HepG2 (cell line): Measurements from ENCODE around the gene MARCHF2. TPM values are rescaled to one million over a fixed set of nuclear protein-coding genes. Genes with fewer than 3 reads are reported as not detected.
A peak's percentile ranks its signal among the peaks of the same experiment; 100 is the strongest.

ENCODE experiments used
- ATAC-seq: fragments of 200-7000 bp; cut with Tn5 transposase; 3 replicates; pipeline ENCODE4 v1.9.1; 2020; ENCODE audit warnings: mild to moderate bottlenecking, moderate library complexity
- BruUV-seq: library from RNA; stranded (reverse); fragments of 400-500 nt; replicated peaks from 2 replicates; lab custom pipeline; 2021; lab: Mats Ljungman, UMichigan
- CTCF ChIA-PET: fragments of 300-600 bp; formaldehyde crosslinking; extraction: SDS; loops from one replicate; lab custom pipeline; 2021; ENCODE audit warnings: low total read pairs, inconsistent platforms, low intra/inter-chr PET ratio; lab: Yijun Ruan, JAX
- POLR2A ChIA-PET: fragments of 350-600 bp; sonication (Branson Sonifier 250); formaldehyde crosslinking; loops from one replicate; lab custom pipeline; 2020; ENCODE audit warnings: antibody characterized with exemption, inconsistent platforms; lab: Yijun Ruan, JAX
- DNase-seq: peaks from one replicate; pipeline ENCODE4 v3.0.0-alpha.2; 2015; ENCODE audit warnings: low spot score
- FAIRE-seq: peaks from 3 replicates; lab custom pipeline; 2011; peaks lifted over from hg19 to GRCh38; lab: Jason Lieb, UNC
- H2AFZ ChIP-seq: one replicate; pipeline ENCODE4 v1.6.1; 2011; ENCODE audit warnings: low read length, inconsistent platforms
- H3K27ac ChIP-seq: fragments of 300-600 bp; 3 replicates; pipeline ENCODE4 v1.8.0; 2011; ENCODE audit warnings: mixed run types, mild to moderate bottlenecking, mixed read lengths, low read length, inconsistent platforms; ENCODE audit not compliant: insufficient read depth; ENCODE audit errors: extremely low read length
- H3K27me3 ChIP-seq, 2 experiments: fragments of 200-600 bp in 1 of 2; 2 replicates in 1 of 2; 3 replicates in 1 of 2; pipeline versions ENCODE4 v1.6.0 to v1.8.0; 2011; ENCODE audit warnings: low read length in 2 of 2, mild to moderate bottlenecking in 2 of 2, moderate library complexity in 2 of 2, inconsistent platforms in 1 of 2; ENCODE audit not compliant: insufficient read depth in 2 of 2, control insufficient read depth in 1 of 2
- H3K36me3 ChIP-seq, 2 experiments: fragments of 200-600 bp in 1 of 2; replicated peaks in 1 of 2; 2 replicates in 1 of 2; 3 replicates in 1 of 2; pipeline versions ENCODE4 v1.5.1 to v1.8.0; 2011; ENCODE audit warnings: low read length in 2 of 2, inconsistent platforms in 1 of 2; ENCODE audit not compliant: insufficient read depth in 2 of 2, control insufficient read depth in 1 of 2
- H3K4me1 ChIP-seq: 2 replicates; pipeline ENCODE4 v1.5.1; 2012; ENCODE audit warnings: low read length, inconsistent platforms; ENCODE audit not compliant: insufficient read depth
- H3K4me2 ChIP-seq: 2 replicates; pipeline ENCODE4 v1.6.0; 2011; ENCODE audit warnings: low read depth, low read length, inconsistent platforms
- H3K4me3 ChIP-seq, 3 experiments: fragments of 200-600 bp in 1 of 3; sonication (generic), shearing (Covaris generic) in 1 of 3; replicated peaks in 1 of 3; 2 replicates each; pipeline ENCODE4 v1.5.1; 2011 to 2016; ENCODE audit warnings: low read length in 3 of 3, inconsistent platforms in 2 of 3, low read depth in 2 of 3, mild to moderate bottlenecking in 2 of 3, control low read depth in 1 of 3, mixed read lengths in 1 of 3; ENCODE audit not compliant: insufficient read depth in 1 of 3
- H3K79me2 ChIP-seq: one replicate; pipeline ENCODE4 v1.6.1; 2011; ENCODE audit warnings: low read length, inconsistent platforms; ENCODE audit not compliant: insufficient read depth
- H3K9ac ChIP-seq: 2 replicates; pipeline ENCODE4 v1.6.0; 2011; ENCODE audit warnings: mild to moderate bottlenecking, low read depth, low read length, inconsistent platforms; ENCODE audit not compliant: insufficient read depth
- H3K9me3 ChIP-seq: 2 replicates; pipeline ENCODE4 v1.5.1; 2012; ENCODE audit warnings: mild to moderate bottlenecking, low read length
- H4K20me1 ChIP-seq: 2 replicates; pipeline ENCODE4 v1.6.0; 2011; ENCODE audit warnings: inconsistent platforms, mild to moderate bottlenecking, low read length, moderate library complexity; ENCODE audit not compliant: insufficient read depth
- CENPT ChIP-seq: sonication (generic); formaldehyde crosslinking; IDR thresholded peaks from 2 replicates; pipeline ENCODE4 v1.8.0; 2022; ENCODE audit warnings: low read depth, mild to moderate bottlenecking, moderate library complexity, missing genetic modification reagents
- CHD4 ChIP-seq: fragments of 200-600 bp; sonication (generic); IDR thresholded peaks from 2 replicates; pipeline ENCODE4 v1.7.0; 2017; ENCODE audit warnings: mild to moderate bottlenecking, low read length, borderline replicate concordance
- FOSL1 ChIP-seq: sonication (generic); formaldehyde crosslinking; IDR thresholded peaks from 2 replicates; pipeline ENCODE4 v1.9.0; 2021; ENCODE audit warnings: missing genetic modification reagents, borderline replicate concordance
- GZF1 ChIP-seq: sonication (generic); formaldehyde crosslinking; IDR thresholded peaks from 2 replicates; pipeline ENCODE4 v1.5.1; 2020; ENCODE audit warnings: mild to moderate bottlenecking, missing genetic modification reagents
- MIER3 ChIP-seq: IDR thresholded peaks from 2 replicates; pipeline ENCODE4 v1.6.1; 2016; ENCODE audit warnings: missing compliant biosample characterization, borderline replicate concordance
- NCOR1 ChIP-seq: fragments of 200-600 bp; sonication (generic); IDR thresholded peaks from 2 replicates; pipeline ENCODE4 v1.7.0; 2017; ENCODE audit warnings: antibody characterized with exemption, low read length, borderline replicate concordance
- NR2C2 ChIP-seq: sonication (generic); formaldehyde crosslinking; IDR thresholded peaks from 2 replicates; pipeline ENCODE4 v1.4.0; 2020; ENCODE audit warnings: missing genetic modification reagents, mild to moderate bottlenecking, moderate library complexity, borderline replicate concordance
- PHB2 ChIP-seq: fragments of 450-650 bp; IDR thresholded peaks from 2 replicates; pipeline ENCODE4 v1.6.1; 2018; ENCODE audit not compliant: partially characterized antibody
- POLR2A ChIP-seq, 2 experiments: IDR thresholded peaks; 2 replicates each; pipeline ENCODE4 v1.6.1; 2011; ENCODE audit warnings: low read depth in 2 of 2, low read length in 2 of 2, mild to moderate bottlenecking in 1 of 2, moderate library complexity in 1 of 2; ENCODE audit not compliant: insufficient read depth in 1 of 2
- ZFP91 ChIP-seq: sonication (generic); formaldehyde crosslinking; IDR thresholded peaks from 2 replicates; pipeline ENCODE4 v1.9.0; 2022; ENCODE audit warnings: missing genetic modification reagents, mild to moderate bottlenecking, borderline replicate concordance
- ZNF121 ChIP-seq: sonication (generic); formaldehyde crosslinking; IDR thresholded peaks from 2 replicates; pipeline ENCODE4 v1.5.0; 2020; ENCODE audit warnings: mild to moderate bottlenecking, missing genetic modification reagents
- ZNF251 ChIP-seq: sonication (generic); formaldehyde crosslinking; IDR thresholded peaks from 2 replicates; pipeline ENCODE4 v1.9.0; 2021; ENCODE audit warnings: mild to moderate bottlenecking, missing genetic modification reagents
- ZNF263 ChIP-seq: sonication (generic); formaldehyde crosslinking; IDR thresholded peaks from 2 replicates; pipeline ENCODE4 v1.4.0; 2020; ENCODE audit warnings: missing genetic modification reagents
- ZNF674 ChIP-seq: sonication (generic); formaldehyde crosslinking; IDR thresholded peaks from 2 replicates; pipeline ENCODE4 v1.5.0; 2020; ENCODE audit warnings: low read depth, mild to moderate bottlenecking, missing genetic modification reagents
- ZSCAN21 ChIP-seq: sonication (generic); formaldehyde crosslinking; IDR thresholded peaks from 2 replicates; pipeline ENCODE4 v1.8.0; 2022; ENCODE audit warnings: mild to moderate bottlenecking, missing genetic modification reagents, moderate library complexity, borderline replicate concordance
- WGBS: methylation state at CpG from one replicate; pipeline ENCODE4 v1.1.6; 2017; ENCODE audit warnings: low lambda C conversion rate; 5-methylcytosine and 5-hydroxymethylcytosine counted together
- in situ Hi-C: cut with HindIII; loops from 2 replicates; pipeline ENCODE4 v1.10.0; 2017; ENCODE audit warnings: low pct_unique_long_range_greater_than_20kb; ENCODE audit not compliant: extremely low pct_ligation_motif_present
- intact Hi-C: fragments of 100-400 bp; cut with micrococcal nuclease; formaldehyde crosslinking; loops from one replicate; pipeline ENCODE4 v1.10.0; 2022; ENCODE audit not compliant: unreplicated experiment
- polyA plus RNA-seq, 8 experiments: library from polyadenylated mRNA; depleted of rRNA in 3 of 8; stranded (reverse) in 7 of 8; unstranded in 1 of 8; fragments of >200 nt; fragmentation: Illumina TruSeq in 4 of 8; extraction: Trizol in 4 of 8; gene quantifications; 2 replicates each; pipeline versions ENCODE4 v1.2.1 to v1.2.3, GENCODE V29; 2011 to 2016; ENCODE audit warnings: low read depth in 4 of 8, missing spikeins in 1 of 8, mixed read lengths in 1 of 8; ENCODE audit not compliant: insufficient read depth in 1 of 8
- total RNA-seq, 5 experiments: library from RNA; depleted of rRNA; stranded (reverse); fragments of >200 nt; fragmentation: Illumina TruSeq; extraction: Trizol; gene quantifications; 2 replicates each; pipeline ENCODE4 v1.2.3, GENCODE V29; 2016; ENCODE audit warnings: low read depth in 1 of 5
- TF ChIP-seq, protein P1 (sequence below): sonication (generic); formaldehyde crosslinking; IDR thresholded peaks from 2 replicates; pipeline ENCODE4 v1.4.0; 2020; ENCODE audit warnings: missing genetic modification reagents

MARCHF2 gene
- total and polyA plus RNA-seq, 2 of the 13 experiments (the other 11 are each of a cell fraction or from before 2014, with no cell fraction given), result 12.7 to 13.0 TPM

- in situ Hi-C loops (no loop called here), intact Hi-C loops (no loop called here)
- Histone ChIP-seq H3K27me3 (peaks cover 0 to 3% of the 10 kb centered on the region in 2 experiments; a peak in 1 of 5 replicates), H3K4me2 (peak overlapping the region; percentile 12; the same call in 1 of the 2 replicates), H3K79me2 (no peaks in the 10 kb centered on the region), H4K20me1 (no peaks in the 10 kb centered on the region), H3K4me3 (no peak overlapping the region; a peak in 1 of 6 replicates), H2AFZ (no peak overlapping the region), H3K27ac (no peak overlapping the region), H3K4me1 (peaks cover 75% of the 10 kb centered on the region), H3K36me3 (peaks cover 0 to 2% of the 10 kb centered on the region in 2 experiments; a peak in 1 of 5 replicates), H3K9me3 (no peaks in the 10 kb centered on the region), H3K9ac (no peak overlapping the region)
- DNase-seq, result no peak
- 94% methylated on average over 3 of the region's 11 CpGs for WGBS
- TF ChIP-seq NCOR1 (no peak), GZF1 (no peak), ZSCAN21 (CRISPR knock-in tag) (no peak), ZNF263 (CRISPR knock-in tag) (0 out of 2 replicates have a peak, but pooled peaks have one; percentile 24)
- ChIA-PET CTCF (no interaction called here), POLR2A (interaction anchor here (0.5 to 5.1 kb wide), 6 partner anchors 8 to 148 kb away, joined by 3 to 33 read pairs (median 3); partner anchors contain the start of genes RAB11B and ZNF414)
- FAIRE-seq, result no peak
- BruUV-seq, result no TSS peak
- no peak for ATAC-seq
Measured at GRCh38 chr19:8366121-8366581, 47.0 kb upstream of the MARCHF2 start.

GRCh38 chr19:8366961-8367326 is 46.2 kb upstream of the MARCHF2 start:
- H3K36me3 ChIP-seq, result peaks cover 0 to 5% of the 10 kb centered on the region in 2 experiments; a peak in 1 of 5 replicates
- intact Hi-C loops, result no loop called here
- ChIA-PET POLR2A (interaction anchor here (1.2 to 1.7 kb wide), 3 partner anchors 14 to 57 kb away, joined by 3 to 8 read pairs (median 4); partner anchors contain the start of gene RAB11B), CTCF (no interaction called here)
- no peak overlapping the region; a peak in 1 of 6 replicates for H3K4me3 ChIP-seq
- H3K4me2 ChIP-seq, result peak overlapping the region; percentile 28; the same call in 1 of the 2 replicates
- no peaks in the 10 kb centered on the region for H4K20me1 ChIP-seq
- DNase-seq, result no peak
- no peak overlapping the region for H3K27ac ChIP-seq
- no peak for ATAC-seq
- H3K9me3 ChIP-seq, result no peaks in the 10 kb centered on the region
- no peak for FAIRE-seq
- 88% methylated on average over 13 of the region's 13 CpGs for WGBS
- in situ Hi-C loops, result no loop called here
- peaks cover 0 to 3% of the 10 kb centered on the region in 2 experiments; a peak in 1 of 5 replicates for H3K27me3 ChIP-seq
- H3K4me1 ChIP-seq, result peaks cover 70% of the 10 kb centered on the region
- BruUV-seq, result no TSS peak
- H2AFZ ChIP-seq, result no peak overlapping the region
- no peaks in the 10 kb centered on the region for H3K79me2 ChIP-seq
- H3K9ac ChIP-seq, result no peak overlapping the region
- TF ChIP-seq POLR2A (IDR thresholded peaks at IDR 0.05; ENCODE audit: insufficient read depth in 1 of 2, low read depth in 2 of 2, low read length in 2 of 2), result peak in 1 of 2 experiments; percentile 11; a peak in 1 of 4 replicates
- TF ChIP-seq PHB2, result no peak
- no peak for TF ChIP-seq ZFP91 (CRISPR knock-in tag)
- TF ChIP-seq NR2C2 (CRISPR knock-in tag), result no peak
- no peak for TF ChIP-seq ZNF251 (CRISPR knock-in tag)
- no peak for TF ChIP-seq MIER3 (CRISPR knock-in tag)
- no peak for TF ChIP-seq ZNF121
- TF ChIP-seq CHD4, result no peak
- TF ChIP-seq FOSL1 (CRISPR knock-in tag), result no peak
- no peak for TF ChIP-seq ZNF674 (CRISPR knock-in tag)
- TF ChIP-seq, protein P1, sequence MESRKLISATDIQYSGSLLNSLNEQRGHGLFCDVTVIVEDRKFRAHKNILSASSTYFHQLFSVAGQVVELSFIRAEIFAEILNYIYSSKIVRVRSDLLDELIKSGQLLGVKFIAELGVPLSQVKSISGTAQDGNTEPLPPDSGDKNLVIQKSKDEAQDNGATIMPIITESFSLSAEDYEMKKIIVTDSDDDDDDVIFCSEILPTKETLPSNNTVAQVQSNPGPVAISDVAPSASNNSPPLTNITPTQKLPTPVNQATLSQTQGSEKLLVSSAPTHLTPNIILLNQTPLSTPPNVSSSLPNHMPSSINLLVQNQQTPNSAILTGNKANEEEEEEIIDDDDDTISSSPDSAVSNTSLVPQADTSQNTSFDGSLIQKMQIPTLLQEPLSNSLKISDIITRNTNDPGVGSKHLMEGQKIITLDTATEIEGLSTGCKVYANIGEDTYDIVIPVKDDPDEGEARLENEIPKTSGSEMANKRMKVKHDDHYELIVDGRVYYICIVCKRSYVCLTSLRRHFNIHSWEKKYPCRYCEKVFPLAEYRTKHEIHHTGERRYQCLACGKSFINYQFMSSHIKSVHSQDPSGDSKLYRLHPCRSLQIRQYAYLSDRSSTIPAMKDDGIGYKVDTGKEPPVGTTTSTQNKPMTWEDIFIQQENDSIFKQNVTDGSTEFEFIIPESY (CRISPR knock-in tag), result peak; percentile 47; the same call in 1 of the 2 replicates
- no peak for TF ChIP-seq CENPT (CRISPR knock-in tag)
